ENCODE results near the gene C14orf93. TPM values are rescaled to one million over a fixed set of nuclear protein-coding genes. Genes with fewer than 3 reads are reported as not detected.
"Not testable (repeated sequence)": the region's sequence is repeated elsewhere in the genome, so short reads cannot be mapped to it uniquely, and the experiment has no call there.

Gene C14orf93
- total RNA-seq, 4 donors from 2014 or later: 7.2 to 18.6 (median 10.4) TPM

DNA sequence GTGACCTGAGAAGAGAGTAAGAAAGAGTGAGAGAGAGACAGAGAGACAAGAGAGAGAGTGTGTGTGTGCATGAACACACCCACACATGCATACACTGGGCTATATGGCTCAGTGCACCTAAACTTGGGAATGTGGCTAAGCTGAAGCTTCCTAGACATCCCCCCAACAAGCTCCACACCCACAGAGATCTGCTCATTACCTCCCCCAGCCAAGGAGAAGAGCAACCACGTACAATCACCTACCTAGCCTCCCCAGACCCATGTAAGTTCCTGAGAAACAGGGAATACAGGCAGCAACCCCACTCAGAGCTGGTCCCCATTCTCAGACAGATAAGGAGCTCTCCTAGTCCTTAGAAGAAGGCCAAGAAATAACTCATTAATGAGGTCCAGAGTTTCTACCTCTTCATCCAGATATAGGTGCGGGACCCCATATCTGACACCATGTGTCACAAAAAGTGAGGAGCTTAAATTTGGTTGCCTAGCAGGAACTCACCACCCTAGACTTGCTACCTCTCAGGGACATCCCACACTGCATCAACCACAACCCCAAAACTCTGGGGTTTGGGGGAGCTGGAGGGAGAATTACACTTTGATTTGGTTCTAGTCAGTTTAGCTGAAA lies 37.5 kb downstream of the C14orf93 start:
- DNase-seq: no peak
- Histone ChIP-seq H3K9me3 (no peaks in the 10 kb centered on the region), H3K4me1 (peaks cover under 1 to 6% of the 10 kb centered on the region in 2 donors), H3K27ac (no peak overlapping the region), H3K36me3 (no peaks in the 10 kb centered on the region), H3K27me3 (no peaks in the 10 kb centered on the region), H3K4me3 (no peak overlapping the region)
- intact Hi-C loops (cut with DNase I; ENCODE audit: low total_unique reads): no loop called here
- TF ChIP-seq, protein P1, sequence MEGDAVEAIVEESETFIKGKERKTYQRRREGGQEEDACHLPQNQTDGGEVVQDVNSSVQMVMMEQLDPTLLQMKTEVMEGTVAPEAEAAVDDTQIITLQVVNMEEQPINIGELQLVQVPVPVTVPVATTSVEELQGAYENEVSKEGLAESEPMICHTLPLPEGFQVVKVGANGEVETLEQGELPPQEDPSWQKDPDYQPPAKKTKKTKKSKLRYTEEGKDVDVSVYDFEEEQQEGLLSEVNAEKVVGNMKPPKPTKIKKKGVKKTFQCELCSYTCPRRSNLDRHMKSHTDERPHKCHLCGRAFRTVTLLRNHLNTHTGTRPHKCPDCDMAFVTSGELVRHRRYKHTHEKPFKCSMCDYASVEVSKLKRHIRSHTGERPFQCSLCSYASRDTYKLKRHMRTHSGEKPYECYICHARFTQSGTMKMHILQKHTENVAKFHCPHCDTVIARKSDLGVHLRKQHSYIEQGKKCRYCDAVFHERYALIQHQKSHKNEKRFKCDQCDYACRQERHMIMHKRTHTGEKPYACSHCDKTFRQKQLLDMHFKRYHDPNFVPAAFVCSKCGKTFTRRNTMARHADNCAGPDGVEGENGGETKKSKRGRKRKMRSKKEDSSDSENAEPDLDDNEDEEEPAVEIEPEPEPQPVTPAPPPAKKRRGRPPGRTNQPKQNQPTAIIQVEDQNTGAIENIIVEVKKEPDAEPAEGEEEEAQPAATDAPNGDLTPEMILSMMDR (IDR thresholded peaks at IDR 0.05): no peak
- no peak for TF ChIP-seq POLR2A (IDR thresholded peaks at IDR 0.05)

DNA sequence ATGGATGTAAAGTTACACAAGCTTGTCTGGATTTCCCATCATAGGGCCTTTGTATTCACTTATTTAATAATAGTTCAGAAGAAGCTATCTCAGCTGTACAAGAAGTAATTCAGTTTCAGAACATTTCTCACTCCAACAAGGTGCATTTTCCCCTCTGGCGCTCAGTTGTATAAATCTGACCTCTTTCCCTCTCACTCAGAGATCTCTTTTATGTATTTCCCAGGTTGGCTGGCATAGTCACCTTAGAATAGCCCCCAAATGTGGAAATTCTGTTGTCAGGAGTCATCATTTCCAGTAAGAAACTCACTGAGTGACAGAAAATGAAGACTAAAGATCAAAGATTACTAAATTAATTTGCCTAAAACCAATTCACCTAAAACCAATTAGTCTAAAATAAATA lies 38.8 kb downstream of the C14orf93 start:
- H3K4me3 ChIP-seq: no peak overlapping the region
- no peak for DNase-seq
- no peaks in the 10 kb centered on the region for H3K4me1 ChIP-seq
- no peak for TF ChIP-seq POLR2A (IDR thresholded peaks at IDR 0.05)
- TF ChIP-seq, protein P1 (IDR thresholded peaks at IDR 0.05): no peak
- H3K9me3 ChIP-seq: no peaks in the 10 kb centered on the region
- intact Hi-C loops (cut with DNase I; ENCODE audit: low total_unique reads): no loop called here
- no peak overlapping the region for H3K27ac ChIP-seq
- H3K27me3 ChIP-seq: no peaks in the 10 kb centered on the region
- no peaks in the 10 kb centered on the region for H3K36me3 ChIP-seq

DNA sequence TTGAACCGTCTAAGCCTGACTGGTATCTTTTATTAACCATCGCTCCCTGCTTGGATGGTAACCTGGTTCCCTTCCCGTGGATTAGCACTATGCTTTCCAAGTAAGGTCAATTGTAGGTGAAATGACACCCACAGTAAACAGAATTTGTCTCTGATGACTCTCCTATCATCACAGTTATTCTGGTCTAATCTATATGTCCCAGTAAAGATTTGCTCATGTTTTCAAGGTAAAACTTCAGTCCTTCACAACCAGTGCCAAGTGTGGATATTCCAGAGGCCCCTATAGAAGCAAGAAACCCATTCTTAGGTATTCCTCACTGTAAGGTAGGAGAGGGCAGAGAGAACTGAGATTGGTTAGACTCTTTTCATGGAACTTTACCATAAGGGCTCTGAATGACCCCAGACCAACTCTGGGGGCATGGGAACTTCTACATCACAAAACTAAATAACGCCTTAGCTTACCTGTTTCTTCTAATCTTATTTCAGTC lies 43.1 kb downstream of the C14orf93 start:
- intact Hi-C loops (cut with DNase I; ENCODE audit: low total_unique reads): no loop called here
- Histone ChIP-seq H3K36me3 (no peaks in the 10 kb centered on the region), H3K4me3 (no peak overlapping the region), H3K27ac (no peak overlapping the region), H3K4me1 (no peaks in the 10 kb centered on the region), H3K9me3 (no peaks in the 10 kb centered on the region), H3K27me3 (no peaks in the 10 kb centered on the region)
- TF ChIP-seq, protein P1 (IDR thresholded peaks at IDR 0.05): no peak
- no peak for TF ChIP-seq POLR2A (IDR thresholded peaks at IDR 0.05)
- no peak for DNase-seq

DNA sequence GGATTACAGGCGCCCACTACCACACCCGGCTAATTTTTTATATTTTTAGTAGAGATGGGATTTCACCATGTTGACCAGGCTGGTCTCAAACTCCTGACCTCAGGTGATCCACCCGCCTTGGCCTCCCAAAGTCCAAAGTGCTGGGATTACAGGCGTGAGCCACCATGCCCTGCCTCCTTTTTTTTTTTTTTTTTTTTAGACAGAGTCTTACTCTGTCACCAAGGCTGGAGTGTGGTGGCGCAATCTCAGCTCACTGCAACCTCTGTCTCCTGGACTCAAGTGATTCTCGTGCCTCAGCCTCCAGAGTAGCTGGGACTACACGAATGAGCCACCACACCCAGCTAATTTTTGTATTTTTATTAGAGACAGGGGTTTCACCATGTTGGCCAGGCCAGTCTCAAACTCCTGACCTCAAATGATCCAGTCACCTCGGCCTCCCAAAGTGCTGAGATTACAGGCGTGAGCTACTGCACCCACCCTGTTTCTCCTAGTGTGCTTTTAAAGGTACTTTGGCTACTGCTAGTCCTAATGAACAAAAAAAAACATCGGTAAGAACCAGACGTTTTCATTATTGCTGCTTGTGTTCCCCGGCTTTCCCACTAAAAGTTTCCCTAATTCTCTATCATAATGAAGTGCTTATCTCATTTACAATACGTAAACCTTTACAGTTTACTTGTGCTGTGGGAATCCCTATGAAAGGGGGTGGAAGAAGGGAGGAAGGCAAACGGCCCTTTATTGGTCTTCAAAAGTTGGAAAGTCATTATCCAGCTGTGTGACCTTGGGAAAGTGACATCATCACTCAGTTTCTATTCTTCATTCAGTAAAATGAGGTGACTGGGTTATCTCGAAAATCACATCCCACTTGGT lies 43.8 kb downstream of the C14orf93 start:
- H3K4me3 ChIP-seq; H3K36me3 ChIP-seq; H3K27me3 ChIP-seq; H3K27ac ChIP-seq; DNase-seq; intact Hi-C loops (cut with DNase I; ENCODE audit: low total_unique reads); H3K9me3 ChIP-seq; H3K4me1 ChIP-seq: not testable (repeated sequence)

DNA sequence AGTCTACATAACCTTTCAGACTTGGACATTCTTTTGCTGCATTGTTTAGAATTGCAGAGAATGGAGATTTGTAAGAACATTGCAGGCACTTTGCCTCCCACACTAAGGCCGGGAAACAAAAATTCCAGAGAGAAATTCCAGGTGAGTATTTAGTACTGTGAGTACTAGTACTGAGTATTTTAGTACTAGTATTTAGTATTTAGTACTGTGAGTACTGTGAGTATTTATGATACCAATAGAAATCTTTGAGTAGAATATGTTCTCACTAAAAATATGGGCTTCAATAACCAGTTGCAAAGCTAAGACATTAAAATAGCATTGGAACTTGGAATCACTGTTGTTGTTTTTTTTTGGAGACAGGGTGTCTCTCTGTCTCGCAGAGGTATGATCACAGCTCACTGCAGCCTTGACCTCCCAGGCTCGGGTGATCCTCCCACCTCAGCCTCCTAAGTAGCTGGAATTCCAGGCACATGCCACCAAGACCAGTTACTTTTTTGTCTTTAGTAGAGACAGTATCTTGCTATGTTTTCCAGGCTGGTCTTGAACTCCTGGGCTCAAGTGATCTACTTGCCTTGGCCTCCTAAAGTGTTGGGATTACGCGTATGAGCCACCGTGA lies 47.8 kb downstream of the C14orf93 start:
- no peak overlapping the region for H3K4me3 ChIP-seq
- no peak overlapping the region for H3K27ac ChIP-seq
- H3K27me3 ChIP-seq: no peaks in the 10 kb centered on the region
- intact Hi-C loops (cut with DNase I; ENCODE audit: low total_unique reads): no loop called here
- no peaks in the 10 kb centered on the region for H3K36me3 ChIP-seq
- H3K9me3 ChIP-seq: no peaks in the 10 kb centered on the region
- H3K4me1 ChIP-seq: no peaks in the 10 kb centered on the region
- no peak for TF ChIP-seq POLR2A (IDR thresholded peaks at IDR 0.05)
- TF ChIP-seq, protein P1 (IDR thresholded peaks at IDR 0.05): no peak
- no peak for DNase-seq

All from uterus (tissue), 4 donors.